HEK293 (cell line): ENCODE data around the gene CDC34.

ENCODE experiments used
- GLIS1 ChIP-seq: fragments of 450-650 bp; formaldehyde crosslinking; IDR thresholded peaks from 2 replicates; pipeline ENCODE4 v1.5.1; 2016; ENCODE audit warnings: missing biosample characterization, missing genetic modification characterization
- KLF8 ChIP-seq: fragments of 450-650 bp; formaldehyde crosslinking; IDR thresholded peaks from 2 replicates; pipeline ENCODE4 v1.5.1; 2016; ENCODE audit warnings: missing biosample characterization, missing genetic modification characterization
- MYNN ChIP-seq: fragments of 450-650 bp; formaldehyde crosslinking; IDR thresholded peaks from 2 replicates; pipeline ENCODE4 v1.5.1; 2016; ENCODE audit warnings: missing biosample characterization, missing genetic modification characterization, borderline replicate concordance
- ZNF133 ChIP-seq: fragments of 450-650 bp; formaldehyde crosslinking; IDR thresholded peaks from 2 replicates; pipeline ENCODE4 v1.5.1; 2016; ENCODE audit warnings: missing biosample characterization, missing genetic modification characterization
- ZNF600 ChIP-seq: fragments of 450-650 bp; formaldehyde crosslinking; IDR thresholded peaks from 2 replicates; pipeline ENCODE4 v1.5.1; 2016; ENCODE audit warnings: missing biosample characterization, missing genetic modification characterization
- ZSCAN30 ChIP-seq: fragments of 450-650 bp; IDR thresholded peaks from 2 replicates; pipeline ENCODE4 v1.5.1; 2018; ENCODE audit warnings: missing biosample characterization, mild to moderate bottlenecking, missing genetic modification characterization, moderate library complexity
- TF ChIP-seq, protein P1 (sequence below): fragments of 450-650 bp; IDR thresholded peaks from 2 replicates; pipeline ENCODE4 v1.5.1; 2018; ENCODE audit warnings: missing biosample characterization, missing genetic modification characterization
- TF ChIP-seq, protein P2 (sequence below): fragments of 450-650 bp; formaldehyde crosslinking; conservative IDR thresholded peaks from 2 replicates; pipeline ENCODE4 v1.5.1; 2016; ENCODE audit warnings: low read depth, missing biosample characterization, missing genetic modification characterization
- TF ChIP-seq, protein P3 (sequence below): fragments of 450-650 bp; formaldehyde crosslinking; IDR thresholded peaks from 2 replicates; pipeline ENCODE4 v1.5.1; 2016; ENCODE audit warnings: missing biosample characterization, missing genetic modification characterization
- TF ChIP-seq, protein P4 (sequence below): fragments of 450-650 bp; formaldehyde crosslinking; IDR thresholded peaks from 2 replicates; pipeline ENCODE4 v1.5.1; 2016; ENCODE audit warnings: missing biosample characterization, missing genetic modification characterization
- TF ChIP-seq, protein P5 (sequence below): fragments of 450-650 bp; formaldehyde crosslinking; IDR thresholded peaks from 2 replicates; pipeline ENCODE4 v1.5.1; 2016; ENCODE audit warnings: missing biosample characterization, missing genetic modification characterization

CDC34 gene

DNA sequence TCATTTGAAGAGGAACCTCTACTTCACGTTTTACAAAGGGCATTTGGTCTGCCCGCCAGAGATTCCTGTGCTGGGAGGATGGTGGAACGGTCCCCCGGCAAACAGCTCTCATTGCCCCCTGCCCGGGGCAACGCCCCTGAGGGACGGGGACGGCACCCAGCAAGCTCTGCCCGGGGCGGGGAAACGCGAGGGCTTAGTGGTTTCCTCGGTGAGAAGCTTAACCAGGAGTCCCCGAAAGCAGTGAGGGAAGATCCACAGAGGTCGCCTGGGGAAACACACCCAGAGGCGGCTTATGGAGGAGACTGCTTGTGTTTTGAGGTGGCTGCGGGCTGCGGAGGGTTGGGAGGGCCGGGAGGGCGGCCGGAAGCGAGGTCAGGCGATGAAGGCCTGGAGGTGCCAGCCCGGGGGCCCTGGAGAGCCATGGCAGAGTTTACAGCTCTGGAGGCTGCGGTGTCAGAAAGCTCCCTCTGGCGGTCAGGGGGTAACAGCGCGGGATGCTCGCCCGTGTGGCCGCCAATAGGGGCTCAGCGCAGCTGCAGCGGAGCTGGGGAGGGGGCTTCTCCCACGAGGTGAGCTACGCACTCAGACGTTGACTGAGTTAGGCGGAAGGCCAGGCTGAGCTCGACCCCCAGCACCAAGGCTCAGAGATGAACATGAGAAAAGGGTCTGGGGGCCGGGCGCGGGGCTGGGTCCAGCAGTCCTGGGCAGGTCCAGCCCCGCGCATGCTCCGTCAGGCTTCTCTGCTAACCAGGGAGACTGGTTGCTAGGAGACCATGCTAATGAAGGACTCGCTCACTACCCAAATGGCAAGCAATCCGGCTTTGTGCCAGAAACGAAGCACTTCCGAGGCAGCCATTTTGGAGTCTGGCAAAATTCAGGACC is 24.9 kb upstream of the CDC34 start (continued):
- TF ChIP-seq, protein P1, sequence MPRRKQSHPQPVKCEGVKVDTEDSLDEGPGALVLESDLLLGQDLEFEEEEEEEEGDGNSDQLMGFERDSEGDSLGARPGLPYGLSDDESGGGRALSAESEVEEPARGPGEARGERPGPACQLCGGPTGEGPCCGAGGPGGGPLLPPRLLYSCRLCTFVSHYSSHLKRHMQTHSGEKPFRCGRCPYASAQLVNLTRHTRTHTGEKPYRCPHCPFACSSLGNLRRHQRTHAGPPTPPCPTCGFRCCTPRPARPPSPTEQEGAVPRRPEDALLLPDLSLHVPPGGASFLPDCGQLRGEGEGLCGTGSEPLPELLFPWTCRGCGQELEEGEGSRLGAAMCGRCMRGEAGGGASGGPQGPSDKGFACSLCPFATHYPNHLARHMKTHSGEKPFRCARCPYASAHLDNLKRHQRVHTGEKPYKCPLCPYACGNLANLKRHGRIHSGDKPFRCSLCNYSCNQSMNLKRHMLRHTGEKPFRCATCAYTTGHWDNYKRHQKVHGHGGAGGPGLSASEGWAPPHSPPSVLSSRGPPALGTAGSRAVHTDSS (tag by site-specific recombination), result 0 out of 2 replicates have a peak, but pooled peaks have one; percentile 11
- TF ChIP-seq, protein P2, sequence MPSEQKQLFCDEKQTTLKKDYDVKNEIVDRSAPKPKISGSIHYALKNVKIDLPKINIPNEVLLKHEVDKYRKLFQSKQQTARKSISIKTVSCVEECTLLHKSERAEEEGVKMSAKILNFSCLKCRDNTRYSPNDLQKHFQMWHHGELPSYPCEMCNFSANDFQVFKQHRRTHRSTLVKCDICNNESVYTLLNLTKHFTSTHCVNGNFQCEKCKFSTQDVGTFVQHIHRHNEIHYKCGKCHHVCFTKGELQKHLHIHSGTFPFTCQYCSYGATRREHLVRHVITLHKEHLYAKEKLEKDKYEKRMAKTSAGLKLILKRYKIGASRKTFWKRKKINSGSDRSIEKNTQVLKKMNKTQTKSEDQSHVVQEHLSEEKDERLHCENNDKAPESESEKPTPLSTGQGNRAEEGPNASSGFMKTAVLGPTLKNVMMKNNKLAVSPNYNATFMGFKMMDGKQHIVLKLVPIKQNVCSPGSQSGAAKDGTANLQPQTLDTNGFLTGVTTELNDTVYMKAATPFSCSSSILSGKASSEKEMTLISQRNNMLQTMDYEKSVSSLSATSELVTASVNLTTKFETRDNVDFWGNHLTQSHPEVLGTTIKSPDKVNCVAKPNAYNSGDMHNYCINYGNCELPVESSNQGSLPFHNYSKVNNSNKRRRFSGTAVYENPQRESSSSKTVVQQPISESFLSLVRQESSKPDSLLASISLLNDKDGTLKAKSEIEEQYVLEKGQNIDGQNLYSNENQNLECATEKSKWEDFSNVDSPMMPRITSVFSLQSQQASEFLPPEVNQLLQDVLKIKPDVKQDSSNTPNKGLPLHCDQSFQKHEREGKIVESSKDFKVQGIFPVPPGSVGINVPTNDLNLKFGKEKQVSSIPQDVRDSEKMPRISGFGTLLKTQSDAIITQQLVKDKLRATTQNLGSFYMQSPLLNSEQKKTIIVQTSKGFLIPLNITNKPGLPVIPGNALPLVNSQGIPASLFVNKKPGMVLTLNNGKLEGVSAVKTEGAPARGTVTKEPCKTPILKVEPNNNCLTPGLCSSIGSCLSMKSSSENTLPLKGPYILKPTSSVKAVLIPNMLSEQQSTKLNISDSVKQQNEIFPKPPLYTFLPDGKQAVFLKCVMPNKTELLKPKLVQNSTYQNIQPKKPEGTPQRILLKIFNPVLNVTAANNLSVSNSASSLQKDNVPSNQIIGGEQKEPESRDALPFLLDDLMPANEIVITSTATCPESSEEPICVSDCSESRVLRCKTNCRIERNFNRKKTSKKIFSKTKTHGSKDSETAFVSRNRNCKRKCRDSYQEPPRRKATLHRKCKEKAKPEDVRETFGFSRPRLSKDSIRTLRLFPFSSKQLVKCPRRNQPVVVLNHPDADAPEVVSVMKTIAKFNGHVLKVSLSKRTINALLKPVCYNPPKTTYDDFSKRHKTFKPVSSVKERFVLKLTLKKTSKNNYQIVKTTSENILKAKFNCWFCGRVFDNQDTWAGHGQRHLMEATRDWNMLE (tag by site-specific recombination), result 0 out of 2 replicates have a peak, but pooled peaks have one; percentile 21
- TF ChIP-seq ZSCAN30 (tag by site-specific recombination) (peak; percentile 43; the same call in 1 of the 2 replicates), KLF8 (tag by site-specific recombination) (0 out of 2 replicates have a peak, but pooled peaks have one; percentile 33), ZNF600 (tag by site-specific recombination) (peak; percentile 68), ZNF133 (tag by site-specific recombination) (no peak), GLIS1 (tag by site-specific recombination) (peak; percentile 60), MYNN (no peak)
- TF ChIP-seq, protein P3, sequence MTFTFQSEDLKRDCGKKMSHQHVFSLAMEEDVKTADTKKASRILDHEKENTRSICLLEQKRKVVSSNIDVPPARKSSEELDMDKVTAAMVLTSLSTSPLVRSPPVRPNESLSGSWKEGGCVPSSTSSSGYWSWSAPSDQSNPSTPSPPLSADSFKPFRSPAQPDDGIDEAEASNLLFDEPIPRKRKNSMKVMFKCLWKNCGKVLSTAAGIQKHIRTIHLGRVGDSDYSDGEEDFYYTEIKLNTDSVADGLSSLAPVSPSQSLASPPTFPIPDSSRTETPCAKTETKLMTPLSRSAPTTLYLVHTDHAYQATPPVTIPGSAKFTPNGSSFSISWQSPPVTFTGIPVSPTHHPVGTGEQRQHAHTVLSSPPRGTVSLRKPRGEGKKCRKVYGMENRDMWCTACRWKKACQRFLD (tag by site-specific recombination), result no peak
- TF ChIP-seq, protein P4, sequence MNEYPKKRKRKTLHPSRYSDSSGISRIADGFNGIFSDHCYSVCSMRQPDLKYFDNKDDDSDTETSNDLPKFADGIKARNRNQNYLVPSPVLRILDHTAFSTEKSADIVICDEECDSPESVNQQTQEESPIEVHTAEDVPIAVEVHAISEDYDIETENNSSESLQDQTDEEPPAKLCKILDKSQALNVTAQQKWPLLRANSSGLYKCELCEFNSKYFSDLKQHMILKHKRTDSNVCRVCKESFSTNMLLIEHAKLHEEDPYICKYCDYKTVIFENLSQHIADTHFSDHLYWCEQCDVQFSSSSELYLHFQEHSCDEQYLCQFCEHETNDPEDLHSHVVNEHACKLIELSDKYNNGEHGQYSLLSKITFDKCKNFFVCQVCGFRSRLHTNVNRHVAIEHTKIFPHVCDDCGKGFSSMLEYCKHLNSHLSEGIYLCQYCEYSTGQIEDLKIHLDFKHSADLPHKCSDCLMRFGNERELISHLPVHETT (tag by site-specific recombination), result 0 out of 2 replicates have a peak, but pooled peaks have one; percentile 23
- TF ChIP-seq, protein P5, sequence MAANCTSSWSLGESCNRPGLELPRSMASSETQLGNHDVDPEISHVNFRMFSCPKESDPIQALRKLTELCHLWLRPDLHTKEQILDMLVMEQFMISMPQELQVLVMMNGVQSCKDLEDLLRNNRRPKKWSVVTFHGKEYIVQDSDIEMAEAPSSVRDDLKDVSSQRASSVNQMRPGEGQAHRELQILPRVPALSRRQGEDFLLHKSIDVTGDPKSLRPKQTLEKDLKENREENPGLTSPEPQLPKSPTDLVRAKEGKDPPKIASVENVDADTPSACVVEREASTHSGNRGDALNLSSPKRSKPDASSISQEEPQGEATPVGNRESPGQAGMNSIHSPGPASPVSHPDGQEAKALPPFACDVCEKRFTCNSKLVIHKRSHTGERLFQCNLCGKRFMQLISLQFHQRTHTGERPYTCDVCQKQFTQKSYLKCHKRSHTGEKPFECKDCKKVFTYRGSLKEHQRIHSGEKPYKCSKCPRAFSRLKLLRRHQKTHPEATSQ (tag by site-specific recombination), result peak; percentile 72; the same call in 1 of the 2 replicates
- TF ChIP-seq, all 188 proteins: peak for 43
